Activated naive CD4-positive, alpha-beta T cell treated with anti-CD3 and anti-CD28 coated beads for 36 hours (primary cell): Measurements from ENCODE around the gene IL1RL1. TPM values are rescaled to one million over a fixed set of nuclear protein-coding genes. Genes with fewer than 3 reads are reported as not detected.

Source experiments
- CTCF ChIA-PET: fragments of 350-600 bp; sonication (Branson Sonifier 250); formaldehyde crosslinking; loops from one replicate; lab custom pipeline; 2021; ENCODE audit warnings: antibody characterized with exemption; lab: Charles Lee
- DNase-seq: peaks from one replicate; pipeline ENCODE4 v3.0.0-alpha.2; 2020
- H3K27ac Mint-ChIP-seq: one replicate; pipeline ENCODE4 v1.8.0; 2021; ENCODE audit warnings: mild to moderate bottlenecking, mixed read lengths
- H3K27me3 Mint-ChIP-seq: one replicate; pipeline ENCODE4 v1.8.0; 2021; ENCODE audit warnings: low read depth, mixed read lengths
- H3K36me3 Mint-ChIP-seq: one replicate; pipeline ENCODE4 v1.8.0; 2021; ENCODE audit warnings: low read depth, mixed read lengths
- H3K4me1 Mint-ChIP-seq: one replicate; pipeline ENCODE4 v1.8.0; 2021; ENCODE audit warnings: low read depth, mixed read lengths
- H3K4me3 Mint-ChIP-seq: one replicate; pipeline ENCODE4 v1.8.0; 2021; ENCODE audit warnings: mild to moderate bottlenecking, moderate library complexity, mixed read lengths
- H3K9me3 Mint-ChIP-seq: one replicate; pipeline ENCODE4 v1.8.0; 2021; ENCODE audit warnings: mixed read lengths
- intact Hi-C: fragments of 100-400 bp; cut with micrococcal nuclease; formaldehyde crosslinking; loops from one replicate; pipeline ENCODE4 v1.15.1; 2023
- total RNA-seq, 2 experiments: library from RNA; stranded (reverse); gene quantifications; one replicate each; pipeline ENCODE4 v1.2.3, GENCODE V29; 2021

IL1RL1 gene
- under 1 TPM; 0.22 to 0.43 TPM for total RNA-seq

- H3K4me3 Mint-ChIP-seq: no peak within 1 kb of the TSS
- H3K27me3 Mint-ChIP-seq: peaks cover 6% of the 10 kb centered on the region
- no peaks in the 10 kb centered on the region for H3K36me3 Mint-ChIP-seq
- no peaks in the 10 kb centered on the region for H3K9me3 Mint-ChIP-seq
- no peak for DNase-seq
- intact Hi-C loops: no loop called here
- H3K27ac Mint-ChIP-seq: no peak within 1 kb of the TSS
- CTCF ChIA-PET: interaction anchor here (0.7 to 1.3 kb wide), 3 partner anchors 9 to 132 kb away, joined by 3 to 5 read pairs (median 3); partner anchors contain the start of gene IL18R1
- peaks cover 4% of the 10 kb centered on the region for H3K4me1 Mint-ChIP-seq
Observed at GRCh38 chr2:102310964-102311640, at the start of gene IL1RL1. Gene IL1RL1, plus strand, starts transcription at chr2:102311563. Its CDS starts 26,702 bp downstream, at chr2:102338265.

DNA sequence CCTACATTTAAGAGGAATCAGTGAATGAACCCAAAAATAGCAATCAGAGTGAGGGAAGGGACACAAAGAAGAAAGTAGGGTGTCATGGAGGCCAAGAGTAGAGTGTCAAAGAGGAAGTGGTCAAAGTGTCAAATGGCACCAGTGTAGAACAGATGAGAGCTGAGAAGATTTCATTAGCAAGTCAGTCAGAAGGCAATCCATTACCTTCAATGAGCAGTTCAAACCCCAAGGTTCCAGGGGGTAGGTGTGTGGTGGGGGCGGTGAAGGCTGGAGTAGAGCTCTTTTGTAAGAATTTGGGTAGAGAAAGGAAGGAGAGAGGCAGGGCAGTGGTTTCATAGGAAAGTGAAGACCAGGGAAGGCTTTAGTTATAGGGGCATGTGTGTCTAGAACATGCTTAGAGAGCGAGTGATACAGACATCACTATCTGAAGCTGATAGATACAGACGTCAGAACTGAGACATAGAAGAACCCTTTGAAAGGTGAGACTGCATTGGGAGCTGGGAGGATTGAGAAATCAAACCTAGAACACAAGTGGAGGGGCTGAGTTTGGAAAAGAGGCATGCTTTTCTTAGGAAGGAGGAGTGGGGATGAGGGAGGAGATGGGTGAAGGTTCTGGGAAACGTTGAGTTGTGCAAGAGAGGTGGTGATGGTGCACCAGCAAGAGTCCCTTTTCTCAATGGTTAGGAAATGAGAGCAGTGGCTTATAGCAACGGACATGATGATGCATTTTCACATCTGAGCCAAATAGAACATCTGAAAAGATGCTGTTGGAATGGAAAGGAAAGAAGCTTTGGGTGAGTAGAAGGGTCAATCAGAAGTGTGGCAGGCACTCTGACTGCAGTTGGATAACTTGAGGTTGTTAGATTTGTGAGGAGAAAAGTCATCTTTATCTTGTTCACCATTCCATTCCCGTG, 48.9 kb upstream of the IL1RL1 start:
- intact Hi-C loops: no loop called here
- H3K27ac Mint-ChIP-seq: no peak overlapping the region
- CTCF ChIA-PET: interaction anchor here (0.9 to 1.9 kb wide), 3 partner anchors 11 to 94 kb away, joined by 3 to 6 read pairs (median 3); partner anchors contain the start of gene IL18R1
- peaks cover 29% of the 10 kb centered on the region for H3K4me1 Mint-ChIP-seq
- H3K27me3 Mint-ChIP-seq: no peaks in the 10 kb centered on the region
- peaks cover 2% of the 10 kb centered on the region for H3K9me3 Mint-ChIP-seq
- no peak overlapping the region for H3K4me3 Mint-ChIP-seq
- no peak for DNase-seq
- H3K36me3 Mint-ChIP-seq: peaks cover 2% of the 10 kb centered on the region

GRCh38 chr2:102264952-102265351, 46.4 kb upstream of the IL1RL1 start:
- H3K27me3 Mint-ChIP-seq: peaks cover 3% of the 10 kb centered on the region
- CTCF ChIA-PET: interaction anchor here (0.6 kb wide), 1 partner anchor 385 kb away, joined by 3 read pairs; no protein-coding TSS in a partner anchor
- no peak overlapping the region for H3K27ac Mint-ChIP-seq
- H3K4me3 Mint-ChIP-seq: no peak overlapping the region
- no peaks in the 10 kb centered on the region for H3K36me3 Mint-ChIP-seq
- intact Hi-C loops: no loop called here
- peaks cover 7% of the 10 kb centered on the region for H3K4me1 Mint-ChIP-seq
- DNase-seq: no peak
- no peaks in the 10 kb centered on the region for H3K9me3 Mint-ChIP-seq

- Mint-ChIP-seq H3K27me3 (peaks cover 6% of the 10 kb centered on the region), H3K4me3 (no peak overlapping the region), H3K4me1 (peaks cover 7% of the 10 kb centered on the region), H3K9me3 (no peaks in the 10 kb centered on the region), H3K27ac (no peak overlapping the region), H3K36me3 (no peaks in the 10 kb centered on the region)
- CTCF ChIA-PET: interaction anchor here (1.1 kb wide), 1 partner anchor 26 kb away, joined by 3 read pairs; no protein-coding TSS in a partner anchor
- intact Hi-C loops: no loop called here
- no peak for DNase-seq
Observed at GRCh38 chr2:102266204-102266603, 45.2 kb upstream of the IL1RL1 start.

GRCh38 chr2:102267774-102268173, 43.6 kb upstream of the IL1RL1 start:
- CTCF ChIA-PET: interaction anchor here (1.3 kb wide), 1 partner anchor 175 kb away, joined by 4 read pairs; no protein-coding TSS in a partner anchor
- no peaks in the 10 kb centered on the region for H3K9me3 Mint-ChIP-seq
- H3K36me3 Mint-ChIP-seq: no peaks in the 10 kb centered on the region
- peaks cover 6% of the 10 kb centered on the region for H3K27me3 Mint-ChIP-seq
- H3K4me3 Mint-ChIP-seq: no peak overlapping the region
- DNase-seq: no peak
- H3K27ac Mint-ChIP-seq: no peak overlapping the region
- intact Hi-C loops: no loop called here
- peaks cover 16% of the 10 kb centered on the region for H3K4me1 Mint-ChIP-seq

GRCh38 chr2:102268510-102269199, 42.7 kb upstream of the IL1RL1 start:
- intact Hi-C loops: no loop called here
- no peak for DNase-seq
- no peaks in the 10 kb centered on the region for H3K9me3 Mint-ChIP-seq
- H3K27me3 Mint-ChIP-seq: peaks cover 6% of the 10 kb centered on the region
- H3K27ac Mint-ChIP-seq: no peak overlapping the region
- peaks cover 13% of the 10 kb centered on the region for H3K4me1 Mint-ChIP-seq
- H3K4me3 Mint-ChIP-seq: no peak overlapping the region
- H3K36me3 Mint-ChIP-seq: no peaks in the 10 kb centered on the region
- CTCF ChIA-PET: no interaction called here

- H3K36me3 Mint-ChIP-seq: no peaks in the 10 kb centered on the region
- no peak overlapping the region for H3K4me3 Mint-ChIP-seq
- no peak overlapping the region for H3K27ac Mint-ChIP-seq
- no peaks in the 10 kb centered on the region for H3K9me3 Mint-ChIP-seq
- CTCF ChIA-PET: interaction anchor here (0.8 to 1.2 kb wide), 2 partner anchors 29 to 174 kb away, joined by 3 read pairs; no protein-coding TSS in a partner anchor
- H3K4me1 Mint-ChIP-seq: peaks cover 9% of the 10 kb centered on the region
- DNase-seq: no peak
- peaks cover 6% of the 10 kb centered on the region for H3K27me3 Mint-ChIP-seq
- intact Hi-C loops: no loop called here
Observed at GRCh38 chr2:102269200-102269524, 42.2 kb upstream of the IL1RL1 start.

DNA sequence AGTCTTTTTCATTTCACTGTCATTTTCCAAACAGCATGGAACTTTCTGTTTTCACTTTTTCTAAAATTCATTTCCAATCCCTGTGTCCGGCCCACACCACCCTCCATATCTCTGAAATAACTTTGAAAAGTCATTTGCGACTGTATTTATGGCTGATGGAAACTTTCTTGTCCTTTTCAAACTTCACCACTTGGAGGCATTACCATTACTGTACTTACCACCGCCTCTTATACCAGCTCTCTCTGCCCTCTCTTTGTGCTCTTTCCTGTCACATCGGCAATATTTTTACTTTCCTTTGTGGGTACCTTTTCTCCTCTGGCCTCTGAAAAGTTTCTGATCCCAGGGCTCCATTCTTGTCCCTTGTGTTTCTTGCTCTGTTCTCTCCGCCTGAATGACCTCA, 39.5 kb upstream of the IL1RL1 start:
- H3K9me3 Mint-ChIP-seq: peaks cover 5% of the 10 kb centered on the region
- H3K4me1 Mint-ChIP-seq: peaks cover 19% of the 10 kb centered on the region
- peaks cover 6% of the 10 kb centered on the region for H3K27me3 Mint-ChIP-seq
- H3K36me3 Mint-ChIP-seq: no peaks in the 10 kb centered on the region
- H3K27ac Mint-ChIP-seq: no peak overlapping the region
- intact Hi-C loops: no loop called here
- CTCF ChIA-PET: interaction anchor here (0.7 to 1.6 kb wide), 2 partner anchors 160 to 171 kb away, joined by 3 to 5 read pairs; no protein-coding TSS in a partner anchor
- H3K4me3 Mint-ChIP-seq: peak overlapping the region; percentile 23
- DNase-seq: no peak

DNA sequence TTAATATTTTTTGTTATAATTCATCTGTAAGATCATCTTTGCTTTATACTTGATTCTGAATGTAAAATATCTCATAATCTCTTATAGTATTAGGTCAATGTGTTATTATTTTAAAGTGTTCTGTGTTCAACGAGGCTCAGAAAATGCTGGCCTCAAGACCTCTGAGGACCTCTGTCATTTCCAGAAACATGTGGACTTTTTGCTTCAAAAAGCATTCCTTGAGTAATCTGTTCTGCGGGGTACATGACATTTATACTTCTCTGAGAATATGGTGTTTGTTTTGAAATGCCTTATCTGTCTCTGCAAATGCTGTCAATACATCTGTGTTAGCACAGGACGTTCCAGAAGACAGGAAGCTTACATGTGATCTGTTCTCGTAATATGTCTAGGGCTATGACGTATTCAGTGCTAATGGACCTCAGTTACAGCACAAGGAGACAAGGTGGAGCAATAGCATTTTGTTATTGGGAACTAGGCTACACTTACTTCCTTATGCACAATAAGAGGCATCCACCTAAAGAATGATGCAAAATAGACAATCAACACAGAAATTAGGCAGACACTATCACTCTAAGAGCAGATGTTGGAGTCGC, 37.6 kb upstream of the IL1RL1 start:
- intact Hi-C loops: no loop called here
- no peak overlapping the region for H3K27ac Mint-ChIP-seq
- no peak for DNase-seq
- peaks cover 23% of the 10 kb centered on the region for H3K4me1 Mint-ChIP-seq
- peaks cover 5% of the 10 kb centered on the region for H3K9me3 Mint-ChIP-seq
- H3K4me3 Mint-ChIP-seq: no peak overlapping the region
- peaks cover 6% of the 10 kb centered on the region for H3K27me3 Mint-ChIP-seq
- CTCF ChIA-PET: interaction anchor here (0.6 to 1.2 kb wide), 2 partner anchors 22 to 358 kb away, joined by 3 read pairs; no protein-coding TSS in a partner anchor
- H3K36me3 Mint-ChIP-seq: no peaks in the 10 kb centered on the region

GRCh38 chr2:102276549-102277201, 34.7 kb upstream of the IL1RL1 start:
- intact Hi-C loops: no loop called here
- H3K36me3 Mint-ChIP-seq: no peaks in the 10 kb centered on the region
- H3K4me1 Mint-ChIP-seq: peaks cover 19% of the 10 kb centered on the region
- H3K4me3 Mint-ChIP-seq: no peak overlapping the region
- peaks cover 5% of the 10 kb centered on the region for H3K9me3 Mint-ChIP-seq
- DNase-seq: no peak
- H3K27me3 Mint-ChIP-seq: no peaks in the 10 kb centered on the region
- H3K27ac Mint-ChIP-seq: no peak overlapping the region
- CTCF ChIA-PET: interaction anchor here (0.6 to 1.6 kb wide), 8 partner anchors 19 to 530 kb away, joined by 3 to 5 read pairs (median 3); no protein-coding TSS in a partner anchor

- CTCF ChIA-PET: interaction anchor here (0.6 to 1.6 kb wide), 7 partner anchors 20 to 531 kb away, joined by 3 to 5 read pairs (median 3); no protein-coding TSS in a partner anchor
- H3K36me3 Mint-ChIP-seq: no peaks in the 10 kb centered on the region
- H3K4me1 Mint-ChIP-seq: peaks cover 14% of the 10 kb centered on the region
- no peak overlapping the region for H3K27ac Mint-ChIP-seq
- intact Hi-C loops: no loop called here
- peaks cover 5% of the 10 kb centered on the region for H3K9me3 Mint-ChIP-seq
- no peaks in the 10 kb centered on the region for H3K27me3 Mint-ChIP-seq
- no peak overlapping the region for H3K4me3 Mint-ChIP-seq
- DNase-seq: no peak
Observed at GRCh38 chr2:102277202-102277700, 34.1 kb upstream of the IL1RL1 start.
